ENCODE data around the gene HESX1. TPM values are rescaled to one million over a fixed set of nuclear protein-coding genes. Genes with fewer than 3 reads are reported as not detected.

Gene HESX1
- 0.46 TPM in 1 of 2 replicates, not detected in the other for total RNA-seq

GRCh38 chr3:57199895-57200297 lies at the start of gene HESX1:
TSS of gene HESX1 (minus strand) at chr3:57199978. CDS start at chr3:57199918, 60 bp downstream.

DNA sequence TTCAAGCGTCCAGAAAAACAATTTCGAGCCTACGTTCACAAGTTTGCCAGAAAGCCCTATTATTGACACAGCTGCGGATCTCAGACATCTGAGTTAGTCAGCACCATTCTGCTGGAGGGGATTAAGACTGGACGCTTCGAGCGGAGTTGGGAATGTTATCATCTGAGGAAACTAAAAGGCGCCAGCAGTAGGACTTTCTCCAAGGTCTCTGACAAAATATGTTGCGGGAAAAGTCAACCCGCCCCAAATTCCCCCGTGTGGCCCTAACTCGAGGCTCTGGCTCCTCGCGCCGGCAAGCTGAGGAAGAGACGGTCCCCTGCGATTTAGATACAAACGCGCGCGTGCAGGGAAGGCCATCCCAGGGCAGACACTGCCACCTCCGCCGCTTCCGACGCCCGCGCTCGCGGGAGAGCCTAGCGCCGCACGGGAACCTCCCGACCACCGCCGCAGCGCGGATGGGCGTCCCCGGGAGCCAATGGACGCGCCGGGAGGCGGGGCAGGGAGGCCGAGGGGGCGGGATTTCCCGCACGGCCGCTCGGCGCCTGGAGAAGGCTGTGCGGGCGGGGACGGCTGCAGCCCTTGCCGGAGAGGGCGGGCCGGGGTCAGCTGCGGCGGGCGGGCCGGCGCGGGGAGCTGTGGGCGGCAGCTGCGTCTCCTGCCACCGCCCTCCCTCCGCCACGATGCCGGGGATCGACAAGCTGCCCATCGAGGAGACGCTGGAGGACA lies 27.6 kb upstream of the HESX1 start, which contains the start of gene APPL1:
APPL1 (plus strand) TSS at position 526 of the 726 bp plus-strand sequence; CDS start at position 681, 155 bp downstream.

GRCh38 chr3:57164657-57165573 lies 34.9 kb downstream of the HESX1 start, which contains the start of gene IL17RD:
TSS of gene IL17RD (minus strand) at chr3:57165353. CDS start at chr3:57165286, 67 bp downstream.

Other genes with a start within 250 kb of the HESX1 start
- not detected in 2 replicates for gene SPATA12, start 139.3 kb downstream of the HESX1 start, total RNA-seq
- 3.0 and 13.6 TPM in 2 replicates for gene IL17RD, start 34.6 kb downstream of the HESX1 start, total RNA-seq
- gene APPL1, start 27.8 kb upstream of the HESX1 start, total RNA-seq, result 37.4 and 54.1 TPM in 2 replicates
- gene ASB14, start 92.7 kb upstream of the HESX1 start, total RNA-seq, result 0.05 TPM in 1 of 2 replicates, not detected in the other